Liver (tissue), 3 donors: ENCODE data around the gene FBXO10.

Experiments used
- ATF3 ChIP-seq: IDR thresholded peaks from 2 replicates; pipeline ENCODE4 v1.6.1; 2016; ENCODE audit warnings: antibody characterized with exemption
- EGR1 ChIP-seq, 2 donors: IDR thresholded peaks; 2 replicates each; pipeline ENCODE4 v1.6.1; 2016 to 2018; ENCODE audit warnings: antibody characterized with exemption in 2 of 2, low read depth in 2 of 2
- FOXA1 ChIP-seq: IDR thresholded peaks from 2 replicates; pipeline ENCODE4 v1.6.1; 2016; ENCODE audit warnings: antibody characterized with exemption
- JUND ChIP-seq, 2 donors: IDR thresholded peaks; 2 replicates each; pipeline ENCODE4 v1.6.1; 2016; ENCODE audit warnings: antibody characterized with exemption in 2 of 2
- MAX ChIP-seq: IDR thresholded peaks from 2 replicates; pipeline ENCODE4 v1.6.1; 2016; ENCODE audit warnings: antibody characterized with exemption
- RAD21 ChIP-seq, 2 donors: IDR thresholded peaks; 2 replicates each; pipeline ENCODE4 v1.6.1; 2016; ENCODE audit warnings: antibody characterized with exemption in 2 of 2, mild to moderate bottlenecking in 2 of 2
- REST ChIP-seq: IDR thresholded peaks from 2 replicates; pipeline ENCODE4 v1.6.1; 2016; ENCODE audit warnings: antibody characterized with exemption, mild to moderate bottlenecking
- SP1 ChIP-seq: IDR thresholded peaks from 2 replicates; pipeline ENCODE4 v1.6.1; 2018; ENCODE audit warnings: antibody characterized with exemption, mild to moderate bottlenecking
- TAF1 ChIP-seq: conservative IDR thresholded peaks from 2 replicates; pipeline ENCODE4 v1.6.1; 2016; ENCODE audit warnings: antibody characterized with exemption, mild to moderate bottlenecking
- YY1 ChIP-seq: IDR thresholded peaks from 2 replicates; pipeline ENCODE4 v1.6.1; 2016; ENCODE audit warnings: antibody characterized with exemption, mild to moderate bottlenecking
- TF ChIP-seq, protein P1 (sequence below): fragments of 150-350 bp; IDR thresholded peaks from 2 replicates; pipeline ENCODE4 v1.5.1; 2017; ENCODE audit warnings: improper control_type of control experiment, low read depth, low read length; ENCODE audit not compliant: missing input control
- TF ChIP-seq, protein P2 (sequence below): IDR thresholded peaks from 2 replicates; pipeline ENCODE4 v1.6.1; 2016; ENCODE audit warnings: antibody characterized with exemption
- donor health status: healthy.
- donor health status: healthy.

GRCh38 chr9:37559855-37560592, 16.2 kb downstream of the FBXO10 start:
- TF ChIP-seq ATF3 = no peak
- TF ChIP-seq, protein P1, sequence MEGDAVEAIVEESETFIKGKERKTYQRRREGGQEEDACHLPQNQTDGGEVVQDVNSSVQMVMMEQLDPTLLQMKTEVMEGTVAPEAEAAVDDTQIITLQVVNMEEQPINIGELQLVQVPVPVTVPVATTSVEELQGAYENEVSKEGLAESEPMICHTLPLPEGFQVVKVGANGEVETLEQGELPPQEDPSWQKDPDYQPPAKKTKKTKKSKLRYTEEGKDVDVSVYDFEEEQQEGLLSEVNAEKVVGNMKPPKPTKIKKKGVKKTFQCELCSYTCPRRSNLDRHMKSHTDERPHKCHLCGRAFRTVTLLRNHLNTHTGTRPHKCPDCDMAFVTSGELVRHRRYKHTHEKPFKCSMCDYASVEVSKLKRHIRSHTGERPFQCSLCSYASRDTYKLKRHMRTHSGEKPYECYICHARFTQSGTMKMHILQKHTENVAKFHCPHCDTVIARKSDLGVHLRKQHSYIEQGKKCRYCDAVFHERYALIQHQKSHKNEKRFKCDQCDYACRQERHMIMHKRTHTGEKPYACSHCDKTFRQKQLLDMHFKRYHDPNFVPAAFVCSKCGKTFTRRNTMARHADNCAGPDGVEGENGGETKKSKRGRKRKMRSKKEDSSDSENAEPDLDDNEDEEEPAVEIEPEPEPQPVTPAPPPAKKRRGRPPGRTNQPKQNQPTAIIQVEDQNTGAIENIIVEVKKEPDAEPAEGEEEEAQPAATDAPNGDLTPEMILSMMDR = no peak
- no peak for TF ChIP-seq SP1
- no peak for TF ChIP-seq MAX
- TF ChIP-seq YY1 = no peak
- TF ChIP-seq, protein P2, sequence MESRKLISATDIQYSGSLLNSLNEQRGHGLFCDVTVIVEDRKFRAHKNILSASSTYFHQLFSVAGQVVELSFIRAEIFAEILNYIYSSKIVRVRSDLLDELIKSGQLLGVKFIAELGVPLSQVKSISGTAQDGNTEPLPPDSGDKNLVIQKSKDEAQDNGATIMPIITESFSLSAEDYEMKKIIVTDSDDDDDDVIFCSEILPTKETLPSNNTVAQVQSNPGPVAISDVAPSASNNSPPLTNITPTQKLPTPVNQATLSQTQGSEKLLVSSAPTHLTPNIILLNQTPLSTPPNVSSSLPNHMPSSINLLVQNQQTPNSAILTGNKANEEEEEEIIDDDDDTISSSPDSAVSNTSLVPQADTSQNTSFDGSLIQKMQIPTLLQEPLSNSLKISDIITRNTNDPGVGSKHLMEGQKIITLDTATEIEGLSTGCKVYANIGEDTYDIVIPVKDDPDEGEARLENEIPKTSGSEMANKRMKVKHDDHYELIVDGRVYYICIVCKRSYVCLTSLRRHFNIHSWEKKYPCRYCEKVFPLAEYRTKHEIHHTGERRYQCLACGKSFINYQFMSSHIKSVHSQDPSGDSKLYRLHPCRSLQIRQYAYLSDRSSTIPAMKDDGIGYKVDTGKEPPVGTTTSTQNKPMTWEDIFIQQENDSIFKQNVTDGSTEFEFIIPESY = no peak
- TF ChIP-seq EGR1 (IDR thresholded peaks at IDR 0.05; ENCODE audit: low read depth in 2 of 2) = no peak
- no peak for TF ChIP-seq FOXA1
- no peak for TF ChIP-seq JUND (IDR thresholded peaks at IDR 0.05)
- no peak for TF ChIP-seq RAD21 (IDR thresholded peaks at IDR 0.05)
- no peak for TF ChIP-seq REST
- TF ChIP-seq TAF1 = no peak
